GM18858 (cell line): Measurements from ENCODE around the gene CDK5RAP3.
"Not testable (repeated sequence)": the region's sequence is repeated elsewhere in the genome, so short reads cannot be mapped to it uniquely, and the experiment has no call there.

Experiments
- ATAC-seq: cut with Tn5 transposase; IDR thresholded peaks from one replicate; pipeline ENCODE4 v1.9.1; 2021; ENCODE audit not compliant: unreplicated experiment

The CDK5RAP3 gene

GRCh38 chr17:47973541-47973940, 2.6 kb downstream of the CDK5RAP3 start:
- no peak for ATAC-seq

- ATAC-seq = no peak
Observed at GRCh38 chr17:47975189-47975822, 4.4 kb downstream of the CDK5RAP3 start.

GRCh38 chr17:47975823-47976205, 4.9 kb downstream of the CDK5RAP3 start:
- ATAC-seq = no peak

- no peak for ATAC-seq
Observed at GRCh38 chr17:47978324-47978723, 7.4 kb downstream of the CDK5RAP3 start.

- no peak for ATAC-seq
Observed at GRCh38 chr17:47980541-47980940, 9.6 kb downstream of the CDK5RAP3 start.

GRCh38 chr17:47981462-47981861, 10.5 kb downstream of the CDK5RAP3 start:
- ATAC-seq = no peak

GRCh38 chr17:47982091-47982617, 11.2 kb downstream of the CDK5RAP3 start:
- ATAC-seq = no peak

- no peak for ATAC-seq
Observed at GRCh38 chr17:47982645-47983390, 11.9 kb downstream of the CDK5RAP3 start.

- no peak for ATAC-seq
Observed at GRCh38 chr17:47983492-47984223, 12.7 kb downstream of the CDK5RAP3 start.

GRCh38 chr17:47986520-47986919, 15.6 kb downstream of the CDK5RAP3 start:
- no peak for ATAC-seq

GRCh38 chr17:47987240-47987835, 16.4 kb downstream of the CDK5RAP3 start:
- ATAC-seq = no peak

- not testable (repeated sequence) for ATAC-seq
Observed at GRCh38 chr17:47988445-47988844, 17.5 kb downstream of the CDK5RAP3 start.

- ATAC-seq = no peak
Observed at GRCh38 chr17:47989159-47989558, 18.2 kb downstream of the CDK5RAP3 start.

GRCh38 chr17:47989700-47990099, 18.8 kb downstream of the CDK5RAP3 start:
- ATAC-seq = no peak

GRCh38 chr17:47990962-47991731, 20.2 kb downstream of the CDK5RAP3 start:
- no peak for ATAC-seq

- ATAC-seq = no peak
Observed at GRCh38 chr17:47992216-47992615, 21.3 kb downstream of the CDK5RAP3 start.

- no peak for ATAC-seq
Observed at GRCh38 chr17:47993031-47993564, 22.2 kb downstream of the CDK5RAP3 start.

GRCh38 chr17:47993964-47994363, 23.1 kb downstream of the CDK5RAP3 start:
- no peak for ATAC-seq

GRCh38 chr17:47994724-47995123, 23.8 kb downstream of the CDK5RAP3 start:
- no peak for ATAC-seq

GRCh38 chr17:47995241-47995935, 24.5 kb downstream of the CDK5RAP3 start:
- no peak for ATAC-seq
